HG02610 (cell line): ENCODE data around the gene NLRP1.
A peak's percentile ranks its signal among the peaks of the same experiment; 100 is the strongest.

Experiments used
- ATAC-seq: cut with Tn5 transposase; IDR thresholded peaks from one replicate; pipeline ENCODE4 v1.9.1; 2021; ENCODE audit warnings: mild to moderate bottlenecking, moderate library complexity; ENCODE audit not compliant: unreplicated experiment

NLRP1 gene

GRCh38 chr17:5485270-5486205 is 98.8 kb downstream of the NLRP1 start, which contains the start of gene DERL2:
DERL2 (minus strand) TSS chr17:5486178; CDS start chr17:5486161, 17 bp downstream.
- ATAC-seq: peak; percentile 26

- ATAC-seq: no peak
Measured at GRCh38 chr17:5481451-5481850, 102.9 kb downstream of the NLRP1 start.

- ATAC-seq: no peak
Measured at GRCh38 chr17:5480962-5481361, 103.3 kb downstream of the NLRP1 start.

GRCh38 chr17:5478992-5479391 is 105.3 kb downstream of the NLRP1 start:
- no peak for ATAC-seq

- ATAC-seq: no peak
Measured at GRCh38 chr17:5473906-5474305, 110.4 kb downstream of the NLRP1 start.

- no peak for ATAC-seq
Measured at GRCh38 chr17:5472511-5472910, 111.8 kb downstream of the NLRP1 start.

- ATAC-seq: no peak
Measured at GRCh38 chr17:5468075-5468473, 116.2 kb downstream of the NLRP1 start.

GRCh38 chr17:5467416-5467815 is 116.9 kb downstream of the NLRP1 start:
- ATAC-seq: no peak

- no peak for ATAC-seq
Measured at GRCh38 chr17:5466295-5466694, 118.0 kb downstream of the NLRP1 start.

- no peak for ATAC-seq
Measured at GRCh38 chr17:5464717-5465507, 119.4 kb downstream of the NLRP1 start.
